ENCODE measurements around the gene GLTP.

DNA sequence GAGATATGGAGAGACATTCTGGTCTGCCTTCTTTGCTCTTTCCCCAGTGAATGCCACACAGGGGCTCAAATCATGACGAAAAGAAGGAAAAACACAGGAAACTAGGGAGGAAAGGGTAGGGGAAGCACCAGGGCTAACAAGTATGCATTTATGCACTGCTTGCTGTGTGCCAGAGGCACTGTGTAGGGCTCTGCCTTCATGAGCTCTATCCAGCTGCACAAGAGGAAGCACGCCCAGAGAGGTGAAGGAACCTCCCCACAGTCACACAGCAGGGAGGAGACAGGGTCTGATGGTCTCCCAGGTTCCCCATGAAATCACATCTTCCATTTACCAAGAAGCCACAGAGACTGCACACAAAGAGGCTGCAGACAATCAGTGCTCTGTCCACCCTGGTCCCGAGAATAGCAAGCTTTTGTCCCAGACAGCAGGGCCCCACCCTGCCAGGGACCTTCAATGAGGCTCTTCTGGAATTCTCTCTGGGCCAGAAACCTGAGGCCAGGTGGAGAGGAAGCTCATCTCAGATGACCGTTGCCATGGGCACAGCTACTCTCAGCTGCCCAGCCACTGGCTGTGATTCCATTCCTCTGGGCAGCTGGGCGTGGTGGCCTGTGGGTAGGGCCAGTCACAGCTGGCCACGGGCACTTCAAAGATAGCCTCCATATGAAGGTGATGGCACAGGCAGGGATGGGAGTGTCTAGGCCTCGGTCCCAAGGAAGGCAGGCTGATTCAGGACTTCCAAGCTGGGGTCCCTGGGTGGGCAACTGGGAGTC lies 39.9 kb downstream of the GLTP start:
- TF ChIP-seq, protein P1, sequence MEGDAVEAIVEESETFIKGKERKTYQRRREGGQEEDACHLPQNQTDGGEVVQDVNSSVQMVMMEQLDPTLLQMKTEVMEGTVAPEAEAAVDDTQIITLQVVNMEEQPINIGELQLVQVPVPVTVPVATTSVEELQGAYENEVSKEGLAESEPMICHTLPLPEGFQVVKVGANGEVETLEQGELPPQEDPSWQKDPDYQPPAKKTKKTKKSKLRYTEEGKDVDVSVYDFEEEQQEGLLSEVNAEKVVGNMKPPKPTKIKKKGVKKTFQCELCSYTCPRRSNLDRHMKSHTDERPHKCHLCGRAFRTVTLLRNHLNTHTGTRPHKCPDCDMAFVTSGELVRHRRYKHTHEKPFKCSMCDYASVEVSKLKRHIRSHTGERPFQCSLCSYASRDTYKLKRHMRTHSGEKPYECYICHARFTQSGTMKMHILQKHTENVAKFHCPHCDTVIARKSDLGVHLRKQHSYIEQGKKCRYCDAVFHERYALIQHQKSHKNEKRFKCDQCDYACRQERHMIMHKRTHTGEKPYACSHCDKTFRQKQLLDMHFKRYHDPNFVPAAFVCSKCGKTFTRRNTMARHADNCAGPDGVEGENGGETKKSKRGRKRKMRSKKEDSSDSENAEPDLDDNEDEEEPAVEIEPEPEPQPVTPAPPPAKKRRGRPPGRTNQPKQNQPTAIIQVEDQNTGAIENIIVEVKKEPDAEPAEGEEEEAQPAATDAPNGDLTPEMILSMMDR (IDR thresholded peaks at IDR 0.05), result no peak
- TF ChIP-seq POLR2AphosphoS5 (IDR thresholded peaks at IDR 0.05), result no peak

Measured in suprapubic skin (tissue), 3 donors.